C4-2B (cell line): ENCODE data around the gene GABRP.
"Not testable (repeated sequence)": the region's sequence is repeated elsewhere in the genome, so short reads cannot be mapped to it uniquely, and the experiment has no call there.

Experiments
- H3K27ac ChIP-seq: fragments of 450-650 bp; 2 replicates; pipeline ENCODE4 v1.5.1; 2017
- ZFX ChIP-seq: fragments of 450-650 bp; IDR thresholded peaks from 2 replicates; pipeline ENCODE4 v1.6.1; 2017
- TF ChIP-seq, protein P1 (sequence below): fragments of 450-650 bp; conservative IDR thresholded peaks from 2 replicates; pipeline ENCODE4 v1.5.1; 2017; ENCODE audit warnings: mild to moderate bottlenecking

GABRP gene

DNA sequence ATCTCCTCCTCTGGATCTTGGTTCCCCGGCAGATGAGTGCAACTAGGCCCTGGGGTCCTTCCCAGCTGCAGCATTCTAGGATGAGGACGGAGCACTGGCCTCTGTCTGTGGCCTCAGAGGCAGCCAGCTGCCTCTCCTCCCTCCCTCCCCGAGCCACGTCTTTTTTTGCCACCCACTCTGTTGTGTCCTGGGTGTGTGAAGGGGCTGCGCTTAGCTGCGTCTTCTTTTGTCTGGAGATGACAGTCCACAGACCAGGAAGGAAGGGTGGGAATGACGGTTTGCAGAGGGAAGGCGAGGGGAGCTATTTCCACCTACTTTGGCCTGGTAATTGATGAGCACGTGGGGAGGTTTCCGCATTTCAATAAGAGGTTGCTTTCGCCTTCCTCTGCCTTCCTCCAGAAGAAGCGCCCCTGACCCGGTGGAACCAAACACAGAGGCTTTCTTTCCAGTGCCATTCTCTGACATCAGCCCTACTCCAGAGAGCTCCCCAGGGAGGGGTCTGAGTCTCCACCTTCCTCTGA lies 34.5 kb upstream of the GABRP start:
- TF ChIP-seq, protein P1, sequence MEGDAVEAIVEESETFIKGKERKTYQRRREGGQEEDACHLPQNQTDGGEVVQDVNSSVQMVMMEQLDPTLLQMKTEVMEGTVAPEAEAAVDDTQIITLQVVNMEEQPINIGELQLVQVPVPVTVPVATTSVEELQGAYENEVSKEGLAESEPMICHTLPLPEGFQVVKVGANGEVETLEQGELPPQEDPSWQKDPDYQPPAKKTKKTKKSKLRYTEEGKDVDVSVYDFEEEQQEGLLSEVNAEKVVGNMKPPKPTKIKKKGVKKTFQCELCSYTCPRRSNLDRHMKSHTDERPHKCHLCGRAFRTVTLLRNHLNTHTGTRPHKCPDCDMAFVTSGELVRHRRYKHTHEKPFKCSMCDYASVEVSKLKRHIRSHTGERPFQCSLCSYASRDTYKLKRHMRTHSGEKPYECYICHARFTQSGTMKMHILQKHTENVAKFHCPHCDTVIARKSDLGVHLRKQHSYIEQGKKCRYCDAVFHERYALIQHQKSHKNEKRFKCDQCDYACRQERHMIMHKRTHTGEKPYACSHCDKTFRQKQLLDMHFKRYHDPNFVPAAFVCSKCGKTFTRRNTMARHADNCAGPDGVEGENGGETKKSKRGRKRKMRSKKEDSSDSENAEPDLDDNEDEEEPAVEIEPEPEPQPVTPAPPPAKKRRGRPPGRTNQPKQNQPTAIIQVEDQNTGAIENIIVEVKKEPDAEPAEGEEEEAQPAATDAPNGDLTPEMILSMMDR: no peak
- no peak for TF ChIP-seq ZFX
- H3K27ac ChIP-seq: no peak overlapping the region

DNA sequence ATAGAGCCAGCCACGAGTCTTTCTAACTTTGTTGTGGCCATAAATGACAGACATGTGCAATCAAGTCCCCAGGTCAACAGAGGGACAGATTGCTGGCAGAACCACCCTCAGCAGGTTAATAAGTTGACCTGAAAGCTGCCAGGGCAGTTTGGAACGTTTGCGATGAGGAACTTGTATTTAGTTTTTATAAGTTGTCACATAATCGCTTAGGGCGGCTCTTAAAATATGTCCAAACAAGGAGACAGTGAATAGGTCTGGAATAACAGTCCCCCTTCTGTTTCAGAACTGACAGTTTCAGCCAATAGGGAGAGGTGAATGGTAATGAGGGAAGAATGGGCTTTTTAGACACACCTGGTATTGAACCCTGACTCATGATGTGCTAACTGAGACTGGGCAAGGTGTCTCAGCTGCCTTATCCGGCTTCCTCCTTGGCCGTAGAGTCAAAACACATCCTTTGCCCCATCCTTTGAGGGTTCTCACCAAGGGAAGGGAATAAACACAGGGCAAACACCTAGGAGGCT lies 33.6 kb upstream of the GABRP start:
- TF ChIP-seq, protein P1: no peak
- TF ChIP-seq ZFX: no peak
- no peak overlapping the region for H3K27ac ChIP-seq

DNA sequence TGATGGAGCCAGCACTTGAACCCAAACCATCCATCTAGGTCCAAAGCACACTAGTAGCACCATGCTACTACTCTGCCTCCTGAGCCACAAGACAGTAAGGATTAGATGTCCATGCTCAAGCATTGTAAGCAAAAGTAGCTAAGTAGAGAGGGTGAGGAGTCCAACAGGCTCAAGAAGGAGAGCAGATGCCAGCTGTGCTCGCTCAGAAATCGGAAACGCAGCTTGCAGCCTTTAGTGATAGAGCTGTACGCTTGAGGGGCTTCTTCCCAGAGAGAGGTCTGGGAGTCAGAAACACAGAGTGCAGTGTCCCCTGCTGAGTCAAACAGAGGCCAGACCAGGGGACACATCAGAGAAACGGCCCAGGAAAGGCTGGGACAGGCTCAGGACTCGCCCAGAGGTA lies 32.7 kb upstream of the GABRP start:
- TF ChIP-seq ZFX: no peak
- TF ChIP-seq, protein P1: no peak
- H3K27ac ChIP-seq: no peak overlapping the region

DNA sequence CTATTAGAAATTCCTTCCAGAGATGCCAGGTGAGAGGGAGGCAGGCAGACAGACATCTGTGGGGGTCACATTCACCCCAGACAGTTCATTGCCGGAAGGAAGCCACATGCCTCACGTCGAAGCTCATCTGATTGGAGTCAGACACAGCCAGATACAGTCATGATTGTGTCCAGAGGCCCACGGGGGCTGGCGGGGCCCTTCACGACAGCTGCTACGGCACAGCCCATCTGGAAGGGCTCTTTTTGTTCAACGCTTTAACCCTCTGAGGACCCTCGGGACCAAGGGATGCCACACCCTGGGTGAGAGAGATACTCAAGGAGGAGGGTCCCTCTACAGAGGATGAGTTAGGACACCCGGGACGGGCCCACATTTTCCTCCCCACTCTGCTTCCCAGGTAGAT lies 31.9 kb upstream of the GABRP start:
- TF ChIP-seq, protein P1: no peak
- no peak for TF ChIP-seq ZFX
- no peak overlapping the region for H3K27ac ChIP-seq

DNA sequence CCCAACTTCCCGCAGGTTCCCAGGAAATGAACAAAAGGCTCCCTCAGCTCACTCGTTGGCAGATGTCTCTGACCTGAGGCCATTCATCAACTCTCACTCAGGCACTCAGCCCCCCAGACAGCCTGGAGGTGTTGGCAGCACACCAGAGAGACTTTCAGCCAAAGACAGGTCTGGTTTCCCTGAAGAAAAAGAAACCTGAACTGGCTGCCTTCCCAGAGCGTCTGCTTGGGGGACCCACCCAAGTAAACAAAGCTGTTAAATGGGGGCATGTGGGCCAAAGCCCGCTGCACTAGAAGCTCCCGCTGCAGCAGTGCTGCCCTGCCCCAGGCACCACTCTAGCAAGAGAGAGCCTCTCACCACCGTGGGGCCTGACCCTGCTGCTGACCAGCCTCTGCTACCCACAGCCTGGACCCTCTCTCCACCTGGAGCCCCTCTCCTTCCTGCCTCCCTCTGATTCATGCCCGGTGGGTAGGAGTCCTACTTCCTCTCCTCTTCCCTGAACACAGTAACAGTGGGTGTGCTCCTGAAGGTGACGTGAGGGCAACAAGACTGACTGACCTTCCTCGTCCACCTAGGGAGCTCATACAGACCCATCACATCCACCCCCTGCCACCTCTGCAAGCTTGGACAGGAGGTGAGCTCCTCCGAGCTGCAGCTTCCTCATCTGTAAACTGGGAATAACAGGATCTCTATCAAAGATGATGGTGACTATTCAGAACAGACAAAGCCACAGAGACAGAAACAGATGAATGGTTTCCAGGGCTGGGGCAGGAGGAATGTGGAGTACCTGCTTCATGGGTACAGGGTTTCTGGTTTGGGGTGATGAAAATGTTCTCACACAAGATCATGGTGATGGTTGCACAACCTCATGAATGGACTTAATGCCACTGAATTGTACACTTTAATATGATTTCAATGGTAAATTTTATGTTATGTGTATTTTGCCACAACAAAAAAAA lies 31.0 kb upstream of the GABRP start:
- H3K27ac ChIP-seq: no peak overlapping the region
- TF ChIP-seq ZFX: no peak
- TF ChIP-seq, protein P1: no peak

DNA sequence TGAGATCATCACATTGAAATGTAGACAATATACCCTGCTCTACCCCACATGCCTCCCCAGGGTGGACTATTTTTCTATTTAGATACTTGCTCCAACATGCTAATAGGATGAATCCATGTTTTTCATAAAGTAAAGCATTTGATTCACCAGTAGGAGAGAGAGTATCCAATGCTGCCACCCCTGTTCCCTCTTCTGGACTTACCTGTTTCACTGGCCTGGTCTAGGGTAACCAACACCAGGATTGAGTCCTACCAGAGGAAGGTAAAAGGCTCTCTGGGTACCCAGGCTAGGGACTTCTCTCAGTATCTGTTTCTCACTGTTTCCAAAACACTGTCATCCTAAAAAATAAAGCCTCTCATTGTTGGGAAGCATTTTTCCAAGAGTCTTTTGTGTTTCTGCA lies 30.2 kb upstream of the GABRP start:
- TF ChIP-seq ZFX: no peak
- TF ChIP-seq, protein P1: no peak
- no peak overlapping the region for H3K27ac ChIP-seq

DNA sequence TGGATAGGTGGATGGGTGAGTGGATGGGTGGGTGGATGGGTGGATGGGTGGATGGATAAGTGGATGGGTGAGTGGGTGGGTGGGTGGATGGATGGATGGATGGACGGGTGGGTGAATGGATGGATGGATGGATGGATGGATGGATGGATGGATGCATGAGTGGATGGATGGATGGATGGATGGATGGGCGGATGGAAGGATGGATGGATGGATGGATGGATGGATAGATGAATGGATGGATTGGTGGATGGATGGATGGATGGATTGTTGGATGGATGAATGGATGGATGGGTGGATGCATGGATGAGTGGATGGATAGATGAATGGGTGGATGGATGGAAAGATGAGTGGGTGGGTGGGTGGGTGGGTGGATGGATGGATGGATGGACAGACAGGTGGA lies 29.0 kb upstream of the GABRP start:
- H3K27ac ChIP-seq: not testable (repeated sequence)
